Smooth muscle cell (in vitro differentiated cells): ENCODE data around the gene MRPL40. TPM values are rescaled to one million over a fixed set of nuclear protein-coding genes. Genes with fewer than 3 reads are reported as not detected.

Experiments
- DNase-seq: peaks from one replicate; lab custom pipeline; 2025; ENCODE audit not compliant: unreplicated experiment; lab: John Stamatoyannopoulos, UW
- H2AFZ ChIP-seq: fragments of 200-600 bp; sonication (generic); 2 replicates; pipeline ENCODE4 v1.6.0; 2016; ENCODE audit warnings: antibody characterized with exemption, low read depth, mild to moderate bottlenecking
- H3F3A ChIP-seq: fragments of 200-600 bp; sonication (generic); 2 replicates; pipeline ENCODE4 v1.6.0; 2017; ENCODE audit warnings: antibody characterized with exemption, low read depth
- H3K27ac ChIP-seq: fragments of 200-600 bp; sonication (generic); 2 replicates; pipeline ENCODE4 v1.5.1; 2016; ENCODE audit warnings: low read depth, mild to moderate bottlenecking
- H3K27me3 ChIP-seq: fragments of 200-600 bp; sonication (generic); 2 replicates; pipeline ENCODE4 v1.6.1; 2016; ENCODE audit warnings: low read depth, mild to moderate bottlenecking
- H3K36me3 ChIP-seq: fragments of 200-600 bp; sonication (generic); 2 replicates; pipeline ENCODE4 v1.5.1; 2016; ENCODE audit warnings: low read depth
- H3K4me1 ChIP-seq: fragments of 200-600 bp; sonication (generic); 2 replicates; pipeline ENCODE4 v1.5.1; 2016; ENCODE audit warnings: low read depth
- H3K4me2 ChIP-seq: fragments of 200-600 bp; sonication (generic); 2 replicates; pipeline ENCODE4 v1.6.0; 2016; ENCODE audit warnings: mild to moderate bottlenecking
- H3K4me3 ChIP-seq: fragments of 200-600 bp; sonication (generic); 2 replicates; pipeline ENCODE4 v1.5.1; 2016; ENCODE audit warnings: mild to moderate bottlenecking
- H3K79me2 ChIP-seq: fragments of 200-600 bp; sonication (generic); 2 replicates; pipeline ENCODE4 v1.6.0; 2016; ENCODE audit warnings: low read depth, mild to moderate bottlenecking
- H3K9ac ChIP-seq: fragments of 200-600 bp; sonication (generic); 2 replicates; pipeline ENCODE4 v1.6.0; 2016; ENCODE audit warnings: low read depth
- H3K9me3 ChIP-seq: fragments of 200-600 bp; sonication (generic); replicated peaks from 2 replicates; pipeline ENCODE4 v1.5.1; 2016; ENCODE audit warnings: low read depth
- H4K20me1 ChIP-seq: fragments of 200-600 bp; sonication (generic); 2 replicates; pipeline ENCODE4 v1.6.0; 2016; ENCODE audit warnings: low read depth
- CTCF ChIP-seq: fragments of 200-600 bp; sonication (generic); IDR thresholded peaks from 2 replicates; pipeline ENCODE4 v1.5.1; 2017; ENCODE audit warnings: borderline replicate concordance, mild to moderate bottlenecking, antibody characterized with exemption; ENCODE audit not compliant: insufficient read depth, poor library complexity, severe bottlenecking
- WGBS: methylation state at CpG from one replicate; pipeline ENCODE4 v1.1.7; 2016; ENCODE audit warnings: low lambda C conversion rate; 5-methylcytosine and 5-hydroxymethylcytosine counted together
- polyA plus RNA-seq: library from polyadenylated mRNA; unstranded; fragments of >200 nt; fragmentation: Nextera tagmentation; extraction: Ambion mirVana; gene quantifications from 2 replicates; pipeline ENCODE4 v1.2.1, GENCODE V29; 2016
- total RNA-seq: library from RNA; depleted of rRNA; stranded (reverse); fragments of >200 nt; gene quantifications from 2 replicates; pipeline ENCODE4 v1.2.3, GENCODE V29; 2014

MRPL40 gene
- total and polyA plus RNA-seq, 2 experiments from 2014 or later: 30.4 to 54.8 TPM

GRCh38 chr22:19464975-19465374 lies 32.6 kb downstream of the MRPL40 start:
- Histone ChIP-seq H2AFZ (no peak overlapping the region), H3K9me3 (no peaks in the 10 kb centered on the region), H3F3A (no peaks in the 10 kb centered on the region), H3K4me3 (no peak overlapping the region), H3K36me3 (no peaks in the 10 kb centered on the region), H3K4me1 (no peaks in the 10 kb centered on the region), H3K27ac (no peak overlapping the region), H3K4me2 (no peak overlapping the region), H4K20me1 (peaks cover 23% of the 10 kb centered on the region), H3K79me2 (no peaks in the 10 kb centered on the region), H3K27me3 (no peaks in the 10 kb centered on the region), H3K9ac (no peak overlapping the region)
- 94% methylated on average over 4 of the region's 4 CpGs for WGBS
- TF ChIP-seq CTCF: no peak
- no peak for DNase-seq

GRCh38 chr22:19466126-19466716 lies 33.9 kb downstream of the MRPL40 start:
- H3K27me3 ChIP-seq: no peaks in the 10 kb centered on the region
- no peak overlapping the region for H3K4me2 ChIP-seq
- no peak overlapping the region for H3K27ac ChIP-seq
- TF ChIP-seq CTCF: no peak
- H3K9ac ChIP-seq: no peak overlapping the region
- no peaks in the 10 kb centered on the region for H3K9me3 ChIP-seq
- no peaks in the 10 kb centered on the region for H3F3A ChIP-seq
- H3K79me2 ChIP-seq: no peaks in the 10 kb centered on the region
- no peak overlapping the region for H3K4me3 ChIP-seq
- no peaks in the 10 kb centered on the region for H3K36me3 ChIP-seq
- no peaks in the 10 kb centered on the region for H3K4me1 ChIP-seq
- no peak for DNase-seq
- no peak overlapping the region for H2AFZ ChIP-seq
- 90% methylated on average over 14 of the region's 14 CpGs for WGBS
- H4K20me1 ChIP-seq: peaks cover 27% of the 10 kb centered on the region

- TF ChIP-seq CTCF: no peak
- Histone ChIP-seq H3K4me2 (no peak overlapping the region), H3K4me1 (no peaks in the 10 kb centered on the region), H3K9ac (no peak overlapping the region), H4K20me1 (peaks cover 32% of the 10 kb centered on the region), H2AFZ (no peak overlapping the region), H3F3A (no peaks in the 10 kb centered on the region), H3K27ac (no peak overlapping the region), H3K27me3 (no peaks in the 10 kb centered on the region), H3K79me2 (no peaks in the 10 kb centered on the region), H3K36me3 (no peaks in the 10 kb centered on the region), H3K9me3 (no peaks in the 10 kb centered on the region), H3K4me3 (no peak overlapping the region)
- DNase-seq: no peak
- 97% methylated on average over 9 of the region's 9 CpGs for WGBS
These were observed 34.8 kb downstream of the MRPL40 start for GRCh38 chr22:19466848-19467752.
